ENCODE data around the gene CMTM4. TPM values are rescaled to one million over a fixed set of nuclear protein-coding genes. Genes with fewer than 3 reads are reported as not detected.
"Not testable (repeated sequence)": the region's sequence is repeated elsewhere in the genome, so short reads cannot be mapped to it uniquely, and the experiment has no call there.

The CMTM4 gene
- total RNA-seq, 4 donors from 2014 or later, result 170 to 246 (median 201) TPM

GRCh38 chr16:66639091-66639885 lies 57.3 kb downstream of the CMTM4 start:
- intact Hi-C loops (cut with DNase I), result no loop called here
- no peak for TF ChIP-seq POLR2A (IDR thresholded peaks at IDR 0.05)
- no peak for TF ChIP-seq CTCF (IDR thresholded peaks at IDR 0.05)
- no peak overlapping the region for H3K27ac ChIP-seq

GRCh38 chr16:66637806-66638205 lies 58.7 kb downstream of the CMTM4 start:
- no peaks in the 10 kb centered on the region for H3K36me3 ChIP-seq
- no peaks in the 10 kb centered on the region for H3K9me3 ChIP-seq
- peaks cover 5 to 17% of the 10 kb centered on the region in 2 donors for H3K4me1 ChIP-seq
- intact Hi-C loops (cut with DNase I), result no loop called here
- no peak overlapping the region for H3K4me3 ChIP-seq (replicated peaks in 1 of 3)
- 90 to 98% methylated on average over 3 of the region's 3 CpGs for WGBS, 2 donors
- no peaks in the 10 kb centered on the region for H3K27me3 ChIP-seq
- TF ChIP-seq CTCF (IDR thresholded peaks at IDR 0.05) (no peak), POLR2A (IDR thresholded peaks at IDR 0.05) (no peak)
- no peak for DNase-seq
- H3K27ac ChIP-seq, result no peak overlapping the region

More at GRCh38 chr16:66639091-66639885, 57.3 kb downstream of the CMTM4 start:
- no peak for DNase-seq
- 87 to 93% methylated on average over 6 of the region's 6 CpGs for WGBS, 2 donors
- peaks cover 5 to 16% of the 10 kb centered on the region in 2 donors for H3K4me1 ChIP-seq
- H3K4me3 ChIP-seq (replicated peaks in 1 of 3), result no peak overlapping the region
- H3K36me3 ChIP-seq, result no peaks in the 10 kb centered on the region
- no peaks in the 10 kb centered on the region for H3K9me3 ChIP-seq
- H3K27me3 ChIP-seq, result no peaks in the 10 kb centered on the region

- TF ChIP-seq CTCF (IDR thresholded peaks at IDR 0.05), result no peak
- no peak overlapping the region for H3K4me3 ChIP-seq (replicated peaks in 1 of 3)
- intact Hi-C loops (cut with DNase I), result no loop called here
These were observed 60.3 kb downstream of the CMTM4 start for GRCh38 chr16:66636199-66636598.

GRCh38 chr16:66635406-66635805 lies 61.1 kb downstream of the CMTM4 start:
- no peak for TF ChIP-seq CTCF (IDR thresholded peaks at IDR 0.05)
- no peak for TF ChIP-seq POLR2A (IDR thresholded peaks at IDR 0.05)
- no peaks in the 10 kb centered on the region for H3K9me3 ChIP-seq
- H3K27ac ChIP-seq, result no peak overlapping the region
- H3K4me3 ChIP-seq (replicated peaks in 1 of 3), result no peak overlapping the region
- H3K4me1 ChIP-seq, result peaks cover 13 to 22% of the 10 kb centered on the region in 2 donors
- 90 to 91% methylated on average over 5 to 6 of the region's 6 CpGs for WGBS, 2 donors
- intact Hi-C loops (cut with DNase I), result no loop called here
- no peaks in the 10 kb centered on the region for H3K27me3 ChIP-seq
- H3K36me3 ChIP-seq, result no peaks in the 10 kb centered on the region
- DNase-seq, result no peak

More at GRCh38 chr16:66636199-66636598, 60.3 kb downstream of the CMTM4 start:
- Histone ChIP-seq H3K27me3 (no peaks in the 10 kb centered on the region), H3K36me3 (no peaks in the 10 kb centered on the region), H3K4me1 (peaks cover 13 to 25% of the 10 kb centered on the region in 2 donors), H3K27ac (peak overlapping the region in 1 of 3 donors; percentile 43), H3K9me3 (no peaks in the 10 kb centered on the region)
- 71 to 73% methylated on average over 5 of the region's 5 CpGs for WGBS, 2 donors
- peak; percentile 23 to 30 for DNase-seq

GRCh38 chr16:66634527-66635196 lies 61.9 kb downstream of the CMTM4 start:
- Histone ChIP-seq H3K9me3 (no peaks in the 10 kb centered on the region), H3K36me3 (no peaks in the 10 kb centered on the region), H3K27ac (no peak overlapping the region), H3K27me3 (no peaks in the 10 kb centered on the region), H3K4me1 (peaks cover 13 to 20% of the 10 kb centered on the region in 2 donors), H3K4me3 (replicated peaks in 1 of 3) (no peak overlapping the region)
- intact Hi-C loops (cut with DNase I), result no loop called here
- DNase-seq, result no peak
- WGBS, 2 donors, result 93 to 95% methylated on average over 4 of the region's 4 CpGs
- TF ChIP-seq CTCF (IDR thresholded peaks at IDR 0.05) (no peak), POLR2A (IDR thresholded peaks at IDR 0.05) (no peak)

- DNase-seq; intact Hi-C loops (cut with DNase I); H3K4me3 ChIP-seq (replicated peaks in 1 of 3); H3K27me3 ChIP-seq; H3K9me3 ChIP-seq; H3K36me3 ChIP-seq: not testable (repeated sequence)
- 53 to 67% methylated on average over 4 of the region's 4 CpGs for WGBS, 2 donors
- Histone ChIP-seq H3K27ac (peak overlapping the region; percentile 7 to 75 (median 58)), H3K4me1 (peaks cover 12 to 16% of the 10 kb centered on the region in 2 donors)
These were observed 65.0 kb downstream of the CMTM4 start for GRCh38 chr16:66631558-66631957.

- H3K4me3 ChIP-seq (replicated peaks in 1 of 3); H3K27ac ChIP-seq; H3K36me3 ChIP-seq; intact Hi-C loops (cut with DNase I); H3K9me3 ChIP-seq; H3K27me3 ChIP-seq; DNase-seq: not testable (repeated sequence)
- H3K4me1 ChIP-seq, result peaks cover 8 to 16% of the 10 kb centered on the region in 2 donors
- WGBS, 2 donors, result 98% methylated on average over 10 of the region's 49 CpGs; no CpG with 5 or more reads in 1 of the 2 donors
These were observed 65.8 kb downstream of the CMTM4 start for GRCh38 chr16:66630561-66631260.
